Activated CD4-positive, alpha-beta T cell treated with anti-CD3 and anti-CD28 coated beads, Interleukin-2, amount 10 ng/mL, durations not matched to agents 24 days and 14 days (primary cell): ENCODE results near the gene SLC18A2. TPM values are rescaled to one million over a fixed set of nuclear protein-coding genes. Genes with fewer than 3 reads are reported as not detected.

Source experiments
- DNase-seq: peaks from one replicate; pipeline ENCODE4 v3.0.0; 2022
- H3K27ac Mint-ChIP-seq: one replicate; pipeline ENCODE4 v1.8.0; 2022; ENCODE audit warnings: mild to moderate bottlenecking, mixed read lengths
- H3K27me3 Mint-ChIP-seq: one replicate; pipeline ENCODE4 v1.8.0; 2022; ENCODE audit warnings: mixed read lengths
- H3K36me3 Mint-ChIP-seq: one replicate; pipeline ENCODE4 v1.8.0; 2022; ENCODE audit warnings: low read depth, mild to moderate bottlenecking, mixed read lengths
- H3K4me1 Mint-ChIP-seq: one replicate; pipeline ENCODE4 v1.8.0; 2021; ENCODE audit warnings: mixed read lengths
- H3K4me3 Mint-ChIP-seq: one replicate; pipeline ENCODE4 v1.8.0; 2022; ENCODE audit warnings: mild to moderate bottlenecking, moderate library complexity, mixed read lengths
- H3K9me3 Mint-ChIP-seq: one replicate; pipeline ENCODE4 v1.8.0; 2021; ENCODE audit warnings: mixed read lengths
- intact Hi-C: fragments of 100-400 bp; cut with micrococcal nuclease; formaldehyde crosslinking; loops from one replicate; pipeline ENCODE4 v1.15.1; 2023
- total RNA-seq: library from RNA; stranded (reverse); gene quantifications from 2 replicates; pipeline ENCODE4 v1.2.3, GENCODE V29; 2022

The SLC18A2 gene
- total RNA-seq, 1 donor from 2014 or later = not detected

DNA sequence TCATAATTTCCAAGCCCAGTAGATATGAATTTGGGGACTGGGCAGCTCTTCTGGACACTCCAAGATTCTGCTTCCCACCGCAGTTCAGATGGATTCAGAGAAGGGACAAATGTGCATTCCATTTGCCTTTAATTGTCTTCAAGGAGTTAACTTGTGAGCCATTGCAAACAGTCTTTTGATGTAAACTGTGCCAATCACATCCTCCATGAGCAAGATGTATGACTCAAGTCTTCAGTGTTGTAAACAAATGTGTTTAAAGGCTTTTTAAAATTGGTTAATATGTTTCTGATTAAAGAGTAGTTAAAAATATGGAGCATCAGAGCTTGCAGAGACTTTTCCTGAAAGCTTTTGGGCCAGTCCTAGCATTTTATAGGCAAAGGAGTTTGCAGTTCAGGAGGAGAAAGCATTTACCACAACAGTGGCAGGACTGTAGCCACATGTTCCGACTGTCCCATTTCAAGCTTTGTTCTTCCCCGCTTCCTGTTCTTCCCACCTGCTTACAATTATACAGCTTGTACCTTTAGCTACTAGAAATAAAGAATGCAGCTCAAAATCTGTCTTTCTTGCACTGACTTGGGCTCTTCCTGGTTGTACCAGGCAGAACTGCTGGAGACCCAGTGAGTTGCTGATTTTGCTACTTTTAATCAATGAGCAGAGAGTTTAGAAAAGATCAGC is 6.2 kb downstream of the SLC18A2 start:
- H3K4me1 Mint-ChIP-seq = no peaks in the 10 kb centered on the region
- no peak overlapping the region for H3K4me3 Mint-ChIP-seq
- DNase-seq = no peak
- H3K36me3 Mint-ChIP-seq = no peaks in the 10 kb centered on the region
- H3K27ac Mint-ChIP-seq = no peak overlapping the region
- intact Hi-C loops = no loop called here
- H3K9me3 Mint-ChIP-seq = no peaks in the 10 kb centered on the region
- H3K27me3 Mint-ChIP-seq = peaks cover 46% of the 10 kb centered on the region

GRCh38 chr10:117248750-117249465 is 8.0 kb downstream of the SLC18A2 start:
- Mint-ChIP-seq H3K4me3 (no peak overlapping the region), H3K36me3 (no peaks in the 10 kb centered on the region), H3K27me3 (peaks cover 31% of the 10 kb centered on the region), H3K4me1 (no peaks in the 10 kb centered on the region), H3K9me3 (no peaks in the 10 kb centered on the region), H3K27ac (no peak overlapping the region)
- no peak for DNase-seq
- intact Hi-C loops = no loop called here

GRCh38 chr10:117249493-117250093 is 8.7 kb downstream of the SLC18A2 start:
- Mint-ChIP-seq H3K9me3 (no peaks in the 10 kb centered on the region), H3K27me3 (peaks cover 28% of the 10 kb centered on the region), H3K36me3 (no peaks in the 10 kb centered on the region), H3K4me3 (no peak overlapping the region), H3K4me1 (no peaks in the 10 kb centered on the region), H3K27ac (no peak overlapping the region)
- intact Hi-C loops = no loop called here
- DNase-seq = no peak

DNA sequence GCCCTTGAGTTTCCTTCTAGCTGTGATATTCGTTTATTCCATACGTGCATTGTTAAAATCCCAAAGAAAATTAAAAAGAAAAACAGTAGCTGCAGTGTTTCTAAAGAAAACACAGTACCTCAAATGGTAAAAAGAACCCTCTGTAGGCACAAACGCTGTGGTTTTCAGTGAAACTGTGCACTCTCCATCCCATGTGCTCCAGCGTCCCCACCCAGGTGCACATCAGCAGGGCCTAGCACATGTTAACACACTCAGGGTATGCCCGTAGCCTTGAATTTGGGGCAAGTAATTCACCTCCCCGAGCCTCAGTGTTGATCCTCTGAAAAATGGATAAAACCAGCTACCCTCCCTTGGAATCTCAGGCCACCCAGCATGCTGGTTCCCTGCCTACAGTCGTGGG is 9.5 kb downstream of the SLC18A2 start:
- H3K4me1 Mint-ChIP-seq = no peaks in the 10 kb centered on the region
- no peaks in the 10 kb centered on the region for H3K9me3 Mint-ChIP-seq
- H3K27ac Mint-ChIP-seq = no peak overlapping the region
- no peak overlapping the region for H3K4me3 Mint-ChIP-seq
- no peak for DNase-seq
- intact Hi-C loops = no loop called here
- peaks cover 24% of the 10 kb centered on the region for H3K27me3 Mint-ChIP-seq
- H3K36me3 Mint-ChIP-seq = no peaks in the 10 kb centered on the region

DNA sequence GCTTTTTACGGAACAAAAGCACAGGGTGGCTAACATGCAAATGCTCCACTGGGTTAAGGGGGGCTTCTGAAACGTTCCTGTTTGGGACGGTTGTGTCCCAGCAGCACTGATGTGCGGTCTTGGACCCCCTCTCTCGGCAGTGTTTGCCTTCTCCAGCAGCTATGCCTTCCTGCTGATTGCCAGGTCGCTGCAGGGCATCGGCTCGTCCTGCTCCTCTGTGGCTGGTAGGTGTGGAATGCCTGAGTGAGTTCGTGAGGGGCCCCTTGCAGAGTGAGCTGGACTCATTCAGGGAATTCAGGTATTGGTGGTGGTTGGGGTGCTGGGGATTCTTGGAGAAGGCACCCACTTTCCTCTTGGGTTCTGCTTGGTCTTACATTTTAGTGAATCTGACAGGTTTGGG is 13.0 kb downstream of the SLC18A2 start:
- no peaks in the 10 kb centered on the region for H3K4me1 Mint-ChIP-seq
- peaks cover 13% of the 10 kb centered on the region for H3K27me3 Mint-ChIP-seq
- H3K27ac Mint-ChIP-seq = no peak overlapping the region
- intact Hi-C loops = no loop called here
- no peak for DNase-seq
- no peak overlapping the region for H3K4me3 Mint-ChIP-seq
- no peaks in the 10 kb centered on the region for H3K9me3 Mint-ChIP-seq
- H3K36me3 Mint-ChIP-seq = no peaks in the 10 kb centered on the region

- intact Hi-C loops = no loop called here
- Mint-ChIP-seq H3K27ac (no peak overlapping the region), H3K36me3 (no peaks in the 10 kb centered on the region), H3K27me3 (peaks cover 13% of the 10 kb centered on the region), H3K4me1 (peaks cover 3% of the 10 kb centered on the region), H3K9me3 (no peaks in the 10 kb centered on the region), H3K4me3 (no peak overlapping the region)
- no peak for DNase-seq
Observed at GRCh38 chr10:117254338-117254737, 13.4 kb downstream of the SLC18A2 start.

DNA sequence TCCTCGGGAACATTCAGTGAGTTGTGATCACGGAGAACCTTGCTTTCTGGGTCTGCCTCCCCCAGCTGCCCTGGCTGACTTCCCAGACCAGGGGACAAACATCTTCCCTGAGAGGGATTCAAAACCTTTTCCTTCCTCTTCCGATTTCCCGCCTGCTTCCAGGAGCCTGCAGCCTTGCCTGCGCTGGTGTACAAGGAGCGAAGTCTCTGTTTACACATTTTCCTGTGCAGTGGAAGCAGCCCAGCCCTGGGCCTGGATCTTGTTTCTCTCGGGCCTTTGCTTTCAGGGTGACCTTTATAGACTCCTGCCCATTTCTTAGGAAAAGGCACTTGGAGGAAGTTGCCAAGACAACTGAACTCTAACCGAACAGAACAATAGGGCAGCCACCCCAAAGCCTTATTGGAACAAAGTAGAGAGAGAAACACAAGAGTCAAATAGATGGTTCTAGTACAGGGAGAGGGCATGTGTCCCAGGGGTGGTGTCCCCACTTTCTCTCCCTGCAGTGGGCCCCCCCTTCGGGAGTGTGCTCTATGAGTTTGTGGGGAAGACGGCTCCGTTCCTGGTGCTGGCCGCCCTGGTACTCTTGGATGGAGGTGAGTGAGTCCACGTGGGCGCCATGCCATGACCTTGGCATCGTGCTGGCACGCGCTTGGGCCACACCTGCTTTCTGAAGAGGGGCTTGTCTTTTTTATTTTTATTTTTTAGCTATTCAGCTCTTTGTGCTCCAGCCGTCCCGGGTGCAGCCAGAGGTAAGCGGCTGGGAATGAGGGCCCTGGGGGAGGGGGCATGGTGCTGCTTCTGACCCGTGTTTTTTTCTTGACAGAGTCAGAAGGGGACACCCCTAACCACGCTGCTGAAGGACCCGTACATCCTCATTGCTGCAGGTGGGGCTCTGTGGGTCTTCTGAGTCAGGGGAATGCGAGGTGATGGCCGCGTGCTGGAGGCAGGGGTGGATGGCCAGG is 14.1 kb downstream of the SLC18A2 start:
- no peak overlapping the region for H3K4me3 Mint-ChIP-seq
- intact Hi-C loops = no loop called here

DNA sequence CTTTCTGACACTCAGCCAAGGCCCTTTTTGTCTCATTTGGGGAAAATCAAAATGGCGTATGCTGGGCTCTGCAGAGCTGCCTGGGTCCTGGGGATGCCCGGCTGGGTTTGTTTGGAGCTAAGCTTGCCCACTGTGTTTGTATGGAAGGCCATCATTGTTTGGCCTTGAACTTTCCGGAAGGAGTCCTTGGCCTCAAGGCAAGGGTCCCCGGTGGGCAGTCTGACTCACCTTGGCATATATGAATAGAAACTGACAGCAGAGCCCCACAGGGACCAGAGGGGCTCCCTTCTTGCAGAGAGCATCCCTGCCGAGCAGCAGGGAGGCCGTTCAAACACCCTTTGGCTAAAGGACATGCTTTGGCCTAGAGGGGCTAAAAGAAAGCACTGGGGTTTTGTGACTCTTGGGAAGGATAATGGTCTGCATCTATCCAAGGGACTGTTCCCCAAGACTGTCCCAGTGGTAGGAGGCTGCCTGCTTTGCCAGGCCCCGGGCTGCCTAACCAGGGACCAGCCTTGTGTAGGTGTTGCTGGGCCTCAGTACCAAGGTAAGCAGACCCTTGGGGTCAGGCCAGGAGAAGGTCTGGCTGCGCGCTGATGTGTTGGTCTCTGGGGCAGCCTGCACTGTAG is 15.0 kb downstream of the SLC18A2 start:
- no peak for DNase-seq
- Mint-ChIP-seq H3K36me3 (no peaks in the 10 kb centered on the region), H3K4me1 (peaks cover 12% of the 10 kb centered on the region), H3K27me3 (peaks cover 19% of the 10 kb centered on the region), H3K27ac (no peak overlapping the region), H3K4me3 (no peak overlapping the region), H3K9me3 (no peaks in the 10 kb centered on the region)
- intact Hi-C loops = no loop called here

More for the DNA sequence above, 14.1 kb downstream of the SLC18A2 start:
- Mint-ChIP-seq H3K27ac (no peak overlapping the region), H3K36me3 (no peaks in the 10 kb centered on the region), H3K9me3 (no peaks in the 10 kb centered on the region), H3K27me3 (peaks cover 15% of the 10 kb centered on the region), H3K4me1 (peaks cover 10% of the 10 kb centered on the region)
- DNase-seq = no peak

GRCh38 chr10:117256910-117257309 is 16.0 kb downstream of the SLC18A2 start:
- no peak for DNase-seq
- Mint-ChIP-seq H3K4me1 (peaks cover 12% of the 10 kb centered on the region), H3K27me3 (peaks cover 18% of the 10 kb centered on the region), H3K36me3 (no peaks in the 10 kb centered on the region), H3K27ac (no peak overlapping the region), H3K4me3 (no peak overlapping the region), H3K9me3 (no peaks in the 10 kb centered on the region)
- intact Hi-C loops = no loop called here

DNA sequence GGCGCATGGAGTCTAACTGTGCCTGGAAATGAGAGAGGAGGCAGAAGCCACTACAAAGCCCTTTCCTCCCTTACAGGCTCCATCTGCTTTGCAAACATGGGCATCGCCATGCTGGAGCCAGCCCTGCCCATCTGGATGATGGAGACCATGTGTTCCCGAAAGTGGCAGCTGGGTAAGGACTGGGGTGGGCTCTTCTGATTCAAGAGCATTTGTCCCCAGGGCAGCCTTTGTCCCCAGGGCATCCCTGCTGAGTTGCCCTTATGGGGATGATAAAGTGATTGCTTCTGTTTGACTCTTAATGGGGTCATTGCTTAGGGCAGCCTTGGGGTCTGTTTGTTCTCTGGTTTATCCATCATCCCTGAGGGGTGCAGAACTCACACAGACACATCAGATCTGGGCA is 16.8 kb downstream of the SLC18A2 start:
- Mint-ChIP-seq H3K36me3 (no peaks in the 10 kb centered on the region), H3K9me3 (no peaks in the 10 kb centered on the region), H3K4me1 (peaks cover 12% of the 10 kb centered on the region), H3K27ac (no peak overlapping the region), H3K4me3 (no peak overlapping the region), H3K27me3 (peaks cover 18% of the 10 kb centered on the region)
- no peak for DNase-seq
- intact Hi-C loops = no loop called here

DNA sequence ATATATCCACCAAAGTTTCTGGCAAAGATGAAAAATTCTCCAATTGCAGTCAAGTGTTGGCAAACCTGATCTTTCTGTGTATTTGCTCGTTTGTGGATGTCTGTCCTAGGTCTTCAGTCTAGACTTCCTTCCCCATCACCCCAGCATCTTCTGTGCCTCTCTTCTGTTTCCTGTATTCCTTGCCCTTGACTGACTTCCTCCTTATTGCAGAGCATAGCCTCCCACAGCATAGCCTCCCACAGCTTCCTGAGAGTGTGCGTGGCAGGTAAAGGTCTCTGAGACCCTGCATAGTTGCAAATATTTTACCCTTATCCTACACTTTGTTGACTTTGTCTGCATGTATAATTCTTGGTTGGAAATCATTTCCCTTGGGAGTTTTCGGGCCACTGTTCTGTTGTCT is 18.4 kb downstream of the SLC18A2 start:
- no peak for DNase-seq
- Mint-ChIP-seq H3K4me3 (no peak overlapping the region), H3K27ac (no peak overlapping the region), H3K27me3 (peaks cover 18% of the 10 kb centered on the region), H3K9me3 (no peaks in the 10 kb centered on the region), H3K4me1 (peaks cover 12% of the 10 kb centered on the region), H3K36me3 (no peaks in the 10 kb centered on the region)
- intact Hi-C loops = no loop called here

GRCh38 chr10:117260084-117260483 is 19.2 kb downstream of the SLC18A2 start:
- H3K9me3 Mint-ChIP-seq = no peaks in the 10 kb centered on the region
- intact Hi-C loops = no loop called here
- no peak for DNase-seq
- peak overlapping the region; percentile 38 for H3K27ac Mint-ChIP-seq
- peak overlapping the region; percentile 51 for H3K4me3 Mint-ChIP-seq
- no peaks in the 10 kb centered on the region for H3K36me3 Mint-ChIP-seq
- H3K27me3 Mint-ChIP-seq = peaks cover 18% of the 10 kb centered on the region
- peaks cover 12% of the 10 kb centered on the region for H3K4me1 Mint-ChIP-seq

GRCh38 chr10:117261501-117261900 is 20.6 kb downstream of the SLC18A2 start:
- H3K27me3 Mint-ChIP-seq = peaks cover 18% of the 10 kb centered on the region
- no peak for DNase-seq
- peaks cover 12% of the 10 kb centered on the region for H3K4me1 Mint-ChIP-seq
- no peaks in the 10 kb centered on the region for H3K36me3 Mint-ChIP-seq
- no peak overlapping the region for H3K27ac Mint-ChIP-seq
- intact Hi-C loops = no loop called here
- H3K4me3 Mint-ChIP-seq = no peak overlapping the region
- no peaks in the 10 kb centered on the region for H3K9me3 Mint-ChIP-seq
